IPS-18c (cell line): ENCODE results near the gene ZNF230.

ENCODE experiments used
- H3K4me3 ChIP-seq: 2 replicates; pipeline ENCODE4 v1.7.0; 2013; ENCODE audit warnings: low read depth, mild to moderate bottlenecking, low read length, moderate library complexity; ENCODE audit not compliant: insufficient read depth
- H3K9me3 ChIP-seq: one replicate; pipeline ENCODE4 v1.6.1; 2013; ENCODE audit warnings: mild to moderate bottlenecking, low read length, moderate library complexity; ENCODE audit not compliant: control insufficient read depth, insufficient read depth

ZNF230 gene

GRCh38 chr19:44002566-44003460 lies at the start of gene ZNF230:
Gene ZNF230, plus strand, starts transcription at chr19:44002957. Its CDS starts 4,122 bp downstream, at chr19:44007079.
- H3K4me3 ChIP-seq: peak within 1 kb of the TSS; percentile 95
- H3K9me3 ChIP-seq: peaks cover 2% of the 10 kb centered on the region

- Histone ChIP-seq H3K9me3 (peaks cover 14% of the 10 kb centered on the region), H3K4me3 (no peak overlapping the region)
These were observed 45.9 kb upstream of the ZNF230 start for GRCh38 chr19:43956827-43957226.

GRCh38 chr19:43957891-43958290 lies 44.9 kb upstream of the ZNF230 start:
- Histone ChIP-seq H3K9me3 (peaks cover 14% of the 10 kb centered on the region), H3K4me3 (no peak overlapping the region)

- H3K4me3 ChIP-seq: no peak overlapping the region
- peaks cover 24% of the 10 kb centered on the region for H3K9me3 ChIP-seq
These were observed 42.3 kb upstream of the ZNF230 start for GRCh38 chr19:43960411-43960810.

- Histone ChIP-seq H3K4me3 (no peak overlapping the region), H3K9me3 (peaks cover 56% of the 10 kb centered on the region)
These were observed 36.6 kb upstream of the ZNF230 start for GRCh38 chr19:43966079-43966694.

- Histone ChIP-seq H3K9me3 (peaks cover 6% of the 10 kb centered on the region), H3K4me3 (no peak overlapping the region)
These were observed 26.0 kb upstream of the ZNF230 start for GRCh38 chr19:43976732-43977131.

- Histone ChIP-seq H3K9me3 (peaks cover 3% of the 10 kb centered on the region), H3K4me3 (no peak overlapping the region; the same call in 1 of the 2 replicates)
These were observed 19.2 kb upstream of the ZNF230 start for GRCh38 chr19:43983544-43983911.

GRCh38 chr19:43983912-43984686 lies 18.7 kb upstream of the ZNF230 start, which contains the start of gene ZNF155:
Gene ZNF155, plus strand, starts transcription at chr19:43984188. Its CDS starts 4,356 bp downstream, at chr19:43988544.
- Histone ChIP-seq H3K4me3 (peak within 1 kb of the TSS; percentile 98), H3K9me3 (peaks cover 3% of the 10 kb centered on the region)

GRCh38 chr19:43984687-43985000 lies 18.1 kb upstream of the ZNF230 start:
- peak overlapping the region; percentile 98 for H3K4me3 ChIP-seq
- H3K9me3 ChIP-seq: peaks cover 3% of the 10 kb centered on the region

GRCh38 chr19:43997631-43998290 lies 5.0 kb upstream of the ZNF230 start:
- Histone ChIP-seq H3K9me3 (no peaks in the 10 kb centered on the region), H3K4me3 (no peak overlapping the region)

- peak overlapping the region; percentile 95 for H3K4me3 ChIP-seq
- peaks cover 2% of the 10 kb centered on the region for H3K9me3 ChIP-seq
These were observed 568 bp upstream of the ZNF230 start for GRCh38 chr19:44002212-44002565.

- Histone ChIP-seq H3K9me3 (peaks cover 2% of the 10 kb centered on the region), H3K4me3 (peak overlapping the region; percentile 95)
These were observed 778 bp downstream of the ZNF230 start for GRCh38 chr19:44003461-44004009.

GRCh38 chr19:44005973-44006372 lies 3.2 kb downstream of the ZNF230 start:
- Histone ChIP-seq H3K4me3 (no peak overlapping the region), H3K9me3 (peaks cover 4% of the 10 kb centered on the region)

GRCh38 chr19:44007473-44007872 lies 4.7 kb downstream of the ZNF230 start:
- peaks cover 4% of the 10 kb centered on the region for H3K9me3 ChIP-seq
- no peak overlapping the region for H3K4me3 ChIP-seq

- H3K9me3 ChIP-seq: peaks cover 2% of the 10 kb centered on the region
- H3K4me3 ChIP-seq: no peak overlapping the region; the same call in 1 of the 2 replicates
These were observed 7.7 kb downstream of the ZNF230 start for GRCh38 chr19:44010468-44010867.

- Histone ChIP-seq H3K4me3 (no peak overlapping the region), H3K9me3 (no peaks in the 10 kb centered on the region)
These were observed 16.7 kb downstream of the ZNF230 start for GRCh38 chr19:44019498-44019897.

- Histone ChIP-seq H3K4me3 (no peak overlapping the region), H3K9me3 (no peaks in the 10 kb centered on the region)
These were observed 18.5 kb downstream of the ZNF230 start for GRCh38 chr19:44021221-44021620.
